Measurements from ENCODE around the gene URB1.
A peak's percentile ranks its signal among the peaks of the same experiment; 100 is the strongest.
"Not testable (repeated sequence)": the region's sequence is repeated elsewhere in the genome, so short reads cannot be mapped to it uniquely, and the experiment has no call there.

The URB1 gene

DNA sequence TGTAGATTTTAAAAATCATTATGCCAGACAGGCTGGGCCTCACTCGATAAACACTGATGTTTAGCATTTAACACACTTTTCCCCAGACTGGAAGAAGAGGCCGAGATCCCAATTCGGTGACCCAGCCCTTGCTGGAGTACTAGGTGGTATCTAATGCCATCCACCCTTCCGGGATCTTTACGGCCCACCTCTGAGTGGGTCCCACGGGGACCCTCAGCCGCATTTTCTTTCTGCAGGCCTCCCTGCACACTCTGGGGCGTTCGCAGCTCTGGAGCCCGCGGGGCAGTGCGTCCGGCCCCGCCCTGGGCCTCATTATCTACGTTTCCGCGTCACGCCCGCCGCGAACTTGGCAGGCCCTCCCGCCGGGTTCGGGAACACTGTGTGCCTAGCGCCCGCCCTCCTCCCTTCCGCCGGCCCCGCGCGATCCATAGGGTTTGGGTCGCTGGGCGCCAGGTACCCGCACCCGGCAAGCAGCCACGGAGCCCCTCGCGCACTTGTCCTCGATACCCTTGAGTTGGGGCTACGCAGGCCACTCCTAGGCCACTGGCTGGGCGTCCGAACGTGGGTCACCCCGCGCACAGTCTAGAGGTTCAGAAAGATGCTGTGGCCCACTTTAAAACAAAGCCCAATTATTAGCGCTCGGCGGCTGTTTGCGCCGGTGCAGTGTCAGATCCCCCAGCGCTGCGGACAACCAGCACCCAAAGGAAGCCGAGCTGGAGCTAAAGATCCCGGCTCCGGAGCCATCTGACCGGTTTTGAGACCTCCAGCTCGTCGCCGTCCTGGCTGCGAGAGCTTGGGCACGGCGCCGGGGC lies 18.7 kb upstream of the URB1 start:
- DNase-seq: peak; percentile 64

DNA sequence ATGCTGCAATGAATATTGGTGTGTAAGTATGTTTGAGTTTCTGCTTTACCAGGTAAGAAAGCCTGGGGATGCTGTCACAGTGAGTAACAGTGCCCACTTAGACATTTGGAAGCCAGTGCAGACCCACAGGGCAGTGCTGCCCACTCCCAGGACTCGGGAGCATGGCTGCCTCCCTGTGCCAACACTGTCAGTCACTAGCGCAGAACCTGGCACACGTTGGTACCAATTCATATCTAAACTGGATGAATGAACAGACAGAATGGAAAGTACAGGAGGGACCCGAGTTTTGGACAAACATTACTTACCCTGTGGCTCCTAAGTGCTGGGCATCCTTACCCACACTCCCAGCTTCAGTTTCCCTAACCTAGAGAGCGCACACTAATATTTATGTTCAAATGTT lies 18.1 kb upstream of the URB1 start:
- DNase-seq: no peak

- no peak for DNase-seq
These were observed 17.5 kb upstream of the URB1 start for GRCh38 chr21:32410291-32410690.

GRCh38 chr21:32406405-32406804 lies 13.6 kb upstream of the URB1 start:
- DNase-seq: no peak

DNA sequence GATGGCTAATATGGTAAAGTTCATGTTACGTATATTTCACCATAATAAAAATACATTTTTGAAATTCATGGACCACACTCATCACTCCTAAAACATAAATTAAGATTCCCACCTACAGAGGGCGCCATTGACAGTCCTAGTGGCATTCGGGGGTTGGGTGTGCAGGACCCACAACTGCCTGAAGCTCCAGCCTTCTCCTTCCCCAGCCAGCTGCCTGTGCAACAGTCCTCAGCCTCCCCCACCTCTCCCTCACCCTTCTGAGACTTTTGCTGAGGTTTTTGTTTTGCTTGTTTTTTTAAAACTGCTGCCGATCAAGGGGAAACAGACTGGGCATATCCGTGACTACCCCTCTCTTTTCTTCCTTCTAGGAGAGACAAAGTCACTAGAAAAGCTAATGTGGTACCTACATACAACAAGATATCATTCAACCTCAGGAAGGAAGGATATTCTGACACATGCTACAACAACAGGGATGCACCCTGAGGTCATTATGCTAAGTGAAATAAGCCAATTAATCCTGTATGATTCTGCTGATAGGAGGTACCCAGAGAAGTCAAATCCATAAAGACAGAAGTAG lies 10.5 kb upstream of the URB1 start:
- DNase-seq: peak; percentile 92

DNA sequence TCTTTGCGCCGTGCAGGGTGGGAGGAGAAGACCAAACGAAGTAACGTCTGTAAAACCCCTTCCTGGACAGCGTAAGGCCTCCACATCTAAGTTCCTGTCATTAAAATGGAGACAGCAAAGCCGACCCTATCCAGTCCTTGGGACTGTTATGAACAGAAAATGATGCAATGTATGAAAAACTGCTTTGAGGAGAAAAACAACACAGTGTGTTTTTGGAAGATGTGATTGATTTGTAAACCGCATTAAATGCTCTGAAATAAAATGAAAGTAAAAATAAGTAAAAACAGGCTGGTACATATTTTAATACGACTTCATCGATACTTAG lies 827 bp upstream of the URB1 start:
- DNase-seq: no peak

- DNase-seq: no peak
These were observed 423 bp downstream of the URB1 start for GRCh38 chr21:32392299-32392879.

GRCh38 chr21:32391755-32392154 lies 1.1 kb downstream of the URB1 start:
- DNase-seq: no peak

- DNase-seq: not testable (repeated sequence)
These were observed 2.1 kb downstream of the URB1 start for GRCh38 chr21:32390537-32391224.

GRCh38 chr21:32389337-32390015 lies 3.3 kb downstream of the URB1 start:
- no peak for DNase-seq

DNA sequence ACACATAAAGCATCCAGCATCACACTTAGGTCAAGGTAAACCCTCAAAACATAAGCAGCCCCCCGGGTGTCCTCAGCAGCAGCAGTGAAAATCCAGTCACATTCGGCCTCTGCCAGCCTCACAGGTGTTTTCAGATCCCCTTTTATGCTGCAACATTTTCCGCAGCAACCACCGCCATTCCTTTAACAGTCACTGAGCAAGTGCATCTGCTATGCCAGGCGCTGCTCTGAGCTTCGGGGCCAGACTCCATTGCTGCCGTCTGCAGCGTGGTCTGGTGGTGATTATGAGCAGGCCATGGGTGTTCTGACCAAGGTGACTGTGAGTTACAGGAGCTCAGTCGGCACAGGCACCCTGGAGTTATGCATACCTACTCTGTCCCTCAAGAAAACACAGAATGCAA lies 4.5 kb downstream of the URB1 start:
- DNase-seq: no peak

DNA sequence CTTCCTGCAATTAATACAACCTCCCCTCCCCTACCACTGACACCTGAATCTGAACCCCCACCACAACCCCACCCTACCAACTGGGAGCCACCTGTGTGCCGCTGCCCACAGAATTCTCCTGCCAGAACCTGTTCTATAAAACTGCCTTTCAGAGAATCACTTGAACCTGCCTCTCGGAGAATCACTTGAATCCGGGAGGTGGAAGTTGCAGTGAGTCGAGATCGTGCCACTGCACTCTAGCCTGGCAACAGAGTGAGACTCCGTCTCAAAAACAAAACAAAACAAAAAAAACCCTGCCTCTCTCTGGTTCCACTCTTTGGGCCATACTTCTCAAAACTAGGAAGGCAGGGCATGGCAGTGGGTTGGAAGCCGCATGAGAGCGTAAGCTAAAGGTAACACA lies 5.7 kb downstream of the URB1 start:
- no peak for DNase-seq

- DNase-seq: no peak
These were observed 6.5 kb downstream of the URB1 start for GRCh38 chr21:32386195-32386870.

DNA sequence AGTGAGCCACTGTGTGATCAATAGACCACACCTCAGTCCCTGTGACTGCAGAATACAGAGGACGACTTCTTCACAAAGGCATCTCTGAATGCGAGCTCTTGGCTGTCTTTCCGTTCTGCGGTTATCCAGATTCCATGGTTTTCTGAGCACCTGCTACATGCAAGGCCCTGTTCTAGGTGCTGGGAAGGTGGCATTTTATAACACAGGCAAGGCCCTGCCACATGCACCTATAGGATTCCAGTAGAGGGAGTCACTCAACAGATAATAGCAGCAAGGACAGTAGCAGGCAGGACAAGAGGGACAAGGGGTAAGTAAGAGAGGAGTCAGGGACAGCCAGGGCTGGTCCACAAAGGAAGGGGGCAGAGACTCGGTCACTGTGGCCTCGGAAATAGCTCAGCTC lies 9.0 kb downstream of the URB1 start:
- DNase-seq: no peak

GRCh38 chr21:32382108-32382644 lies 10.6 kb downstream of the URB1 start:
- no peak for DNase-seq

- no peak for DNase-seq
These were observed 11.2 kb downstream of the URB1 start for GRCh38 chr21:32381571-32381970.

GRCh38 chr21:32380940-32381339 lies 11.9 kb downstream of the URB1 start:
- DNase-seq: peak; percentile 24

GRCh38 chr21:32378956-32379355 lies 13.9 kb downstream of the URB1 start:
- DNase-seq: peak; percentile 16

DNA sequence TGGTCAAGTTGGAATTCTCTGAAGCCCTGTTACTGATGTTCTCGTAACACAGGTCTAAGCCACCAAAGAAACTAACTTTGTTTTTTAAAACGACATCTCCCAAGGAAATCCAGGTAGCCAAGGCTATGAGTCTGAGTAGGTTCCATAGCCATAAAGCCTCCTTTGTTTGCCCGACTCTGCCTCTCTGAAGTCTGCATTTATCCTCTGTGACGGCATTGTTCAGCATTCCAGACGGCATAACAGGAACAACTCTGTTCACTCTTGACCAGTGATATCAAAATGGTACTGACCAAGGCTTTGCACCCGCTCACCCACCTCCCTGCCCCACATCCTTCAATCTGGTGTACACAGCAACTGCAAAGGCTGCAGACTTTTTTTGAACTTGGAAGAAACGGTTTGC lies 14.8 kb downstream of the URB1 start:
- DNase-seq: no peak

- DNase-seq: no peak
These were observed 15.3 kb downstream of the URB1 start for GRCh38 chr21:32377506-32377905.

DNA sequence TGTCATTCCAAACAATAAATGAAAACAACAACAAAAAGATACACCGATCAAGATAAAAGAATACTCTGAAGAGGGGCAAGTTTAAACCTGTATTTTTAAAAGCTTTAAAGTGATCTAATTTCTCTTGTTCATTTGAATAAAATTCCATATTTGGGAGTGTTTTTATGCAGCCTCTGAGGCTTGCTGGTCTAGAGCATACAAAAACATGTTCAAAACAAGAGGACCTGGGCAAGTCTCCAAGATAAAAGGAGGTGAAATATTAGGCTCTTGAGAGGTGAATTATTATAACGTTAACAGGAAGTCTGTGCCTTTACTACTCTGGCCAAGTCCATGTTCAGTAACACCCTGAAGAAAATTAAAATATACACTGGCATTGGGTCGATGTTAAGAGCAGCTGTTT lies 20.1 kb downstream of the URB1 start:
- no peak for DNase-seq

DNA sequence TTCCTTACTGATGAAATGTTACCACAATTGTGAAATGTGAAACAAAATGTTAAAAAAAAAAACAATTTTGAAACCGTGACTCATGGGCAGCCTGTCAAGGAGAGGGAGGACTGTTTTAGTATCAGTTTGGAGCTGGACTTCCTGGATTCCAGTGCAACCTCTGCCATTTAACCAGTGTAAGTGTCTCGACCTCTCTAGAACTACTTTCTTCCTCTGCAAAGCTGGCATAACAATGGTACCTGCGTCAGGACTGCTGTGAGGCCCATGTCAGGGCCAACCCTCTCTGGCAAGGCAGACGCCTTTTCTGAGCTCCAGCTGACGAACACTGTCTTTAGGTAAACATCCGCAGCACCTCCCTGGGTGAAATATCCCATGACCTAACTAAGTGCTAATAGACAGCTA lies 20.9 kb downstream of the URB1 start:
- no peak for DNase-seq
